Uterus (tissue), 2 donors: ENCODE results near the gene SLC16A3.

Experiments used
- CTCF ChIP-seq, 4 experiments: fragments of 200-600 bp in 2 of 4; fragments of 450-650 bp in 2 of 4; sonication (generic) in 2 of 4; IDR thresholded peaks; one replicate each; pipeline ENCODE4 v1.5.1; 2016 to 2019; ENCODE audit warnings: antibody characterized with exemption in 4 of 4, mild to moderate bottlenecking in 2 of 4, moderate library complexity in 1 of 4
- POLR2A ChIP-seq, 2 donors: fragments of 450-650 bp; IDR thresholded peaks; one replicate each; pipeline ENCODE4 v1.6.1; 2016; ENCODE audit warnings: antibody characterized with exemption in 2 of 2, mild to moderate bottlenecking in 1 of 2, moderate library complexity in 1 of 2

- peak in 2 of 4 experiments; percentile 22 to 25 for TF ChIP-seq CTCF (IDR thresholded peaks at IDR 0.05)
- TF ChIP-seq POLR2A (IDR thresholded peaks at IDR 0.05), result peak in 1 of 2 donors; percentile 62
Measured at GRCh38 chr17:82212331-82213250, 16.3 kb upstream of the SLC16A3 start, which contains the start of gene CCDC57.
